HG02973 (cell line): ENCODE measurements around the gene SRPK2.
"Not testable (repeated sequence)": the region's sequence is repeated elsewhere in the genome, so short reads cannot be mapped to it uniquely, and the experiment has no call there.

Experiments used
- ATAC-seq: cut with Tn5 transposase; IDR thresholded peaks from one replicate; pipeline ENCODE4 v1.9.1; 2021; ENCODE audit warnings: moderate library complexity; ENCODE audit not compliant: unreplicated experiment

Gene SRPK2

DNA sequence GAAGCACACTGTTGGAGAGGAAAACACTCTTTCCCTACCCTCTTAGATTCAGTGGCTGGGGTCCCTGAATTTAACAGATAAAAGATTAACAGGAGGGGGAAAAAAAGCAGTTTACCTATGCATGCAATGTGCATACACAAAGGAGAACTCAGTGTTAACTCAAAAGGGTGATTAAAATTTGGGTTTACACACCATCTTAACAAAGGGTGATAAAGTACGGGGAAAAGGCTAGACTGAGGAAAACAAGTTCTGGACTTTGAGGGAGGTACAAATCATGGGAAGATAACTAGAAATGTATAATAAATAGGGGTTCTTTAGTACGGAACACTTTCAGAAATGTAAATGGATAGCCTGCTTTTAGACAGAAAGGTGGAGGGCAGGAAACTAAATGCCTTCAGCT is 83.1 kb downstream of the SRPK2 start:
- no peak for ATAC-seq

DNA sequence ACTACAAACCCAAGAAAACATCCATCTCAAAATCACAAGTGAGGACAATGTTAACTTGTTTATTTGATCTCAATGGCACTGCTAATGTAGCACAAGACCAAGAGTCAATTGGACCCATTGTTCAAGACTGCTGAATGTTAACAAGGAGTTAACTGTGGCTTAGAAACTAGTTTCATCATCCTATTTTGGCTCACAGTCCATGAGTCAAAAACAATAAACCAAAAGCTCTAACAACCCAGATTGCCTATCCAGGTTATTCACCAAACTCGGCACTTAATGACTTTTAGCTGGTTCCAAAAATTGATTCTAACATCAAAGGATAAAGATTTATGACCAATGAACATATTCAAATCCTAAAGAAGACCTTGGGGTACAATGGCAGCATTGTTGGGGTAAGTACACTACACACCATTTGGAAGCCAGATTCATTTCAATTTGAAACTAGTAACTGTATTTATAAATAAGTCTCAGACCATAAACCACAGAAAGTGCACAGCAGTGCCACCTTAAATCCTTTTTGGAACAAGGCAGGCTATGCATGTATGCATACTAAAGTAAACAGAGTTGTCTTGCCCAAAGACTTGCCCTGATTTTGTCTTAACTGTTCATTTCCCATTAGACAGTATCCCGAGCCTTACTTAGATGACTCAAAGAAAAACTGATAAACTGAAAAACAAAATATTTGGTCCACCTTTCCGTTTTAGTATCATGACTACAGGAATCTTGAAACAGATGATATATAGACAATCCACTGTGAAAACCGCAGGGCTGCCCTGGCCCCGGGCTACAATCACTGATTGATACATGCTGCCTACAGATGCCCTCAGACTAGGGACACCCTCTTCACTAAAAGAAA is 84.5 kb downstream of the SRPK2 start:
- peak; percentile 54 for ATAC-seq

DNA sequence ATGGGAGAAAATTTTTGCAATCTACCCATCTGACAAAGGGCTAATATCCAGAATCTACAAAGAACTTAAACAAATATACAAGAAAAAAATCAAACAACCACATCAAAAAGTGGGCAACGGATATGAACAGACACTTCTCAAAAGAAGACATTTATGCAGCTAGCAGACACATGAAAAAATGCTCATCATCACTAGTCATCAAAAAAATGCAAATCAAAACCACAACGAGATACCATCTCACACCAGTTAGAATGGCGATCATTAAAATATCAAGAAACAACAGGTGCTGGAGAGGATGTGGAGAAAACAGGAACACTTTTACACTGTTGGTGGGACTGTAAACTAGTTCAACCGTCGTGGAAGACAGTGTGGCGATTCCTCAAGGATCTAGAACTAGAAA is 88.1 kb downstream of the SRPK2 start:
- not testable (repeated sequence) for ATAC-seq

DNA sequence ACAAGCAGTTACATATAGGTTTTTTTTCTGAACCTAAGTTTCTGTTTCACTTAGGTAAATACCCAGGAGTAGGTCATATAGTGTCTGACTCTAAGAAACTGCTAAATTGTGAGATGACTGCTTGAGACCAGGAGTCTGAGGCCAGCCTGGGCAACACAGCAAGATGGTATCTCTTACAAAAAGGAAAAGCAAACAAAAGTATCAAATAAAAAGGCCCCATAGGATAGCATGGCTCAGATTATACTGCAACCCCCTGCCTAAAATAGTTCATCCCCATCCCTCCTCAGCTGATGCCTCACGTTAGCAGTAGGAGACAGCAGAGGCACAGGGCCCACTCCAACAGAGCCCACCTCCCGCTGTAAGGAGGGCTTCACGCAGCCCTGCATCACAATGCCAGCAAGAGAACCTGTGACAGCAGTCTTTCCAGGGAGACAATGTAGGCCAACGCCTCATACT is 90.3 kb downstream of the SRPK2 start:
- ATAC-seq, result peak; percentile 89

DNA sequence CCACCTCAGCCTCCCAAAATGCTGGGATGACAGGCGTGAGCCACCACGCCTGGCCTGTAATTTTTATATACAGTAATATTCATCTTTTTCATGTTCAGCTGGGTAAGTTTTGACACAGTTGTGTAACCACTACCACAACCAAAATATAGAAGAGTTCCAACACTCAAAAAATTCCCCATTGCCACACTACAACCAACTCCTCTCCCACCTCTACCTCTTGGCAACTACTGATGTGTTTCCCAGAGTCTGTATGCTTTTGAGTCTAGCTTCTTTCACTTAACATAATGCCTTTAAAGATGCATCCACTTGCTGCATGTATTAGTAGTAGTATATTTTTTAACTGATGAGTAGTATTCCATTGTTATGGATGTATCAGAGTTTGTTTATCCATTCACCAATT is 90.7 kb downstream of the SRPK2 start:
- ATAC-seq, result peak; percentile 32

DNA sequence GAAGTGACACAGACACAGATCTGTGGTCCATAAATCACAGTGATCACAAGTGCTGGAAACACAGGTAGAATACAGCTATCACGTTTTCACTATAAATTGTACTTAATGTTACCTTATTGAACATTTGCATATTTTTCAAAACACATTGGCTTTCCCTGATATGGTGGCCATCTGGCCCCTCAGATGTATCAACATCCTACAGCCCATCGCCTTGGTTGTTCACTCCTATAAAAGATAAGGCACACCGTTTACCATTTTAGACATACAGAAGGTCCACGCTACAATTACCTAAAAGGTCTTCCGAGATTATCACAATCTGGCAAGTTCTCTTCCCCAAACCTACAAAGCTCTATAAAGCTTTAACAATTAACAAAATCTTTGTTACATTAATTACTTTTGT is 91.4 kb downstream of the SRPK2 start:
- ATAC-seq, result no peak

DNA sequence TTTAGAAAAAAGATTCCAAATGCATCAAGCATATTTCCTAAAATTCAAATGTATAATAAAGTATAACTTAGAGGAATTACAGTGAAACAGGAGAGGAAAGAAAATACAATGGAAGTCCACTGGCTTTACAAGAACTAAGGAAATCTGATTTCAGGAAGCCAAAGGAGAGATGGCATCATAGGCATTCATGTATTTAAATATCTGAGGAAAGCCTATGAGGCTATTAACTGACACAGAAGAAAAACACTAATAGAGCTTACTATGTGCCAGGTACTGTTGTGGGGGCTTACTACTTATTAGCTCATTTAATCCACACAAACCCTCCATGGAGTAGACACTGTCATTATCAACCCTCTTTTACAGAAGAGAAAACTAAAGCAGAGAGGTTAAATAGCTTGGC is 92.2 kb downstream of the SRPK2 start:
- ATAC-seq, result no peak

DNA sequence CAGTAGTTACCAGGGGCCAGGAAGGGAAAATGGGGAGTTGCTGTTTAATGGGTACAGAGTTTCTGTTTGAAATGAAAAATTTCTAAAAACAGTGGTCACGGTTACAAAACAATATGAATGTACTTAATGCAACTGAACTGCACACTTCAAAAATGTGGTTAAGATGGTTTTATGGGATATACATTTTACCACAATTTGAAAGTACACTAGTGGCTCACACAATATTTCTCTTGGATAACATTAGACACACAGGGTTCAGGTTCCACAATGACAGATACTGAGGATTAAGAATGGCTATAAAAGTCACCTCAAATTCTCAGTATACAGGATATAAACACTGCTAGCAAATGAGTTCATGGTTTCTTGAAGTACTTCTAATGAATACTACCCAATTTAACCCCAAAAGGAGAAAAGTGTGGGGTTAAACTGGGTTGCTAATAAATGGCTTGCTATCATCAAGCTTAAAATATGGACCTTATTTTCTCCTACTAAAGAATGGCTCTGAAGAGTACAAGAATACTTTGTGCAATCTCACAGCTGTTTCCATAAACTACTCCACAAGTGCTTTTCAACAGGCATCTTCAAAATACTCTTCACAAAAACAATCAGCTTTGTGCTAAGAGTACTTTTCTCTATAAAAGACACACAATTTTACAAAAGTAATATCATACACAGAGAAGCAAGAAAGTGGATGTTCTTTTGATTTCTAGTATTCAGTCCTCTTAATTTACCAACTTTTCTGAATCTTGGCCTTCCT is 92.9 kb downstream of the SRPK2 start:
- ATAC-seq, result no peak

DNA sequence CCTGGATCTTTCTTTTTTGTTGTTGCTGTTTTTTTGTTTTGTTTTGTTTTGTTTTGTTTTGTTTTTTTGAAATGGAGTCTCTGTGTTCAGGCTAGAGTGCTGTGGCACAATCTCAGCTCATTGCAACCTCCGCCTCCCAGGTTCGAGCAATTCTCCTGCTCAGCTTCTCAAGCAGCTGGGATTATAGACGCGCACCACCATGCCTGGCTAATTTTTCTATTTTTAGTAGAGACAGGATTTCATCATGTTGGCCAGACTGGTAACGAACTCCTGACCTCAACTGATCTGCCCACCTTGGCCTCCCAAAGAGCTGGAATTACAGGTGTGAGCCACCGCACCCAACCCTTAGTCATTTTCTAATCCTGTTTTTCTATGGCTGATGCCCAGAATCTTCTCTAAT is 94.2 kb downstream of the SRPK2 start:
- not testable (repeated sequence) for ATAC-seq

DNA sequence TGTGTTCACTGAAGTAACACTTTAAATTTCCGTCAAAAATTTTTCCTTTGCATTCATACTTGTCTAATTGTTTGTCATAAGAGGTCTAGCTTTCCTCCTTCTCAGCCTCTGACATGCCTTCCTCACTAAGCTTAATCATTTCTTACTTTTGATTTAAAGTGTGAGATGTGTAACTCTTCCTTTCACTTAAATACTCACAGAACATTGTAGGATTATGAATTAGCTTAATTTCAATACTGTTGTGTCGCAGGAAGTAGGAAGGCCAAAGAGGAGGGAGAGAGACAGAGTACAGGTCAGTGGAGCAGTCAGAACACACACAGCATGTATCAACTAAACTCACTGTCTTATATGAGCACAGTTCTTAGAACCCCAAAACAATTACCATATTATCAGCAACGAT is 99.0 kb downstream of the SRPK2 start:
- no peak for ATAC-seq

DNA sequence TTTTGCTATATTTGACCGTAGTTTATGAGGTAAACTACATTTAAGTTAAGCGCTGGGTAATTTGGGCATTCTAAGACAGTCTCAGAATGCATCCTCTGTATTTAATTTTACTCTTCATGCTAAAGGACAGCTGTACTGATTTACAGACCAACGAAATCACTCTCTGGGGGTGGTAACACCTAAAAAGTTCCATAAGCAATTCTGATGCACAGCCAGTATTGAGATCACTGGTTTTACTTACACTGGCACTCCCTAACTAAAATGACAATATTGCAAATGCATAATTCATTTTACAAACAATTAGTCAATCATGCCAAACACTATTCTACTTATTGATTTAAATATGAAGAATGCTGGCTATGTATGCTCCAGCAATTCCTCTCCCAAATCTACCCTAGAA is 102.3 kb downstream of the SRPK2 start:
- no peak for ATAC-seq

DNA sequence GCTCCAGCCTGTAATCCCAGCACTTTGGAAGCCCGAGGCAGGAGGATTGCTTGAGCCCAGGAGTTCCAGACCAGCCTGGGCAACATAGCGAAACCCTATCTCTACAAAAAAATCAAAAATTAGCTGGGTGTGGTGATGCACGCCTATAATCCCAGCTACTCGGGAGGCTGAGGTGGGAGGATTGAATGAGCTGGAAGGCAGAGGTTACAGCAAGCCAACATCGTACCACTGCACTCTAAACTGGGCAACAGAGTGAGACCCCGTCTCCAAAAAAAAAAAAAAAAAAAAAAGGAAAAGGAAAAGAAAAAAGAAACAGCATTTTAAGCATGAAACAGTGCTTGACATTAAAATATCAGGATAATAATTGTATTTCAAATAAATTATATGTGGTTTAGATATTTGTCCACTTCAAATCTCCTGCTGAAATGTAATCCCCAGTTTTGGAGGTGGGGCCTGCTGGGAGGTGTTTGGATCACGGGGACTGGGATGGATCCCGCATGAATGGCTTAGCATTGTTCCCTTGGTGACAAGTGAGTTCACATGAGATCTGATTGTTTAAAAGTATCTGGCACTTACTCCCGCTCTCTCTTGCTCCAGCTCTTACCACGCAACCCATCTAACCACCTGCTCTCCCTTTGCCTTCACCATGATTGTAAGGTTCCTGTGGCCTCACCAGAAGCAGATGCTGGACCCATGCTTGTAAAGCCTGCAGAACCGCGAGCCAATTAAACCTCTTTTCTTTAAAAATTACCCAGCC is 103.4 kb downstream of the SRPK2 start:
- ATAC-seq, result no peak

DNA sequence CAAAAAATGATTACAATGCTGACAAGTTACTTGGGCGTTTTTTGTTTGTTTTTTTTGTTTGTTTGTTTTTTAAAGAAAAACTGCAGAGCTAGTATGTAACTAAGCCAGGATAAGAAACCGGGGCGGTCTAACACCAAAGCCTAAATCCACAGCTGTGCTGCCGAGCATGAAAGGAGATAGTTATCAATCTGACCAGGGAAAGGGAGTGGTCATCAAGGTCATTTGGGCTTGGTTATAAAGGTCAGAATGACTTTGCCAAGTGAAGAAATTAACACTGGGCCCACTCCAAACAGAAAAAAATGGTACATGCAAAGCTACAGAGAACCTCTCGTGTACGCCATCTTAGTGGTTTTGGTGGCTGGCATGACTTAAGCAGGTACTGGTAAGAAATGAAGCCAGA is 104.7 kb downstream of the SRPK2 start:
- ATAC-seq, result no peak

DNA sequence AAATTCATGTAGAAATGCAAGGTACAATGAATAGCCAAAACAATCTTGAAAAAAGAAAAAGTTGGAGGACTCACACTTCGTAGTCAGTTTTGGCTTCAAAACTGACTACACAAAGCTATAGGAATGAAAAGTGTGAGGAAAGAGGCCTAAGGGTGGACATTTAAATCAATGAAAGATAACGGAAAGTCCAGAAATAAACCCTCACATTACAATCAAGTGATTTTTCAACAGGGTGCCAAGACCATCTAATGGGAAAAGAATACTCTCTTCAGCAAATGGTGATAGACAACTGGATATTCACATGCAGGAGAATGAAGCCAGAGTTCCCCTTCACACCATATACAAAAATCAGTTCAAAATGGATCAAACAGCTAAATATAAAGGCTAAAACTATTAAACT is 106.8 kb downstream of the SRPK2 start:
- ATAC-seq, result no peak

DNA sequence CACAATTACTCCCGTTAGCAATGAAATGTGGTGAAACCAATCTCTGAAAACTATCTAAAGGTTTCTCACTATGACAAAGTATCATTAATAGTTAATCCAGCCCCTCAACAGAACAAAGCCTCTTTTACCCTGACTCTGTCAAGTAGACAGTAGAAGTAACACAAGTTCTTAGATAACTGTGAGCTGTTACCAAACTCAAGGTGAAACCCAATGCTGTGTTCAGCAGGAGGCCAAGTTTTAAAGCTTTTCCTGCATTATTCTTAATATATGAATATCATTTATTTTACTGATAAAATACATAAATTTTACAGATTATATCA is 109.1 kb downstream of the SRPK2 start:
- peak; percentile 93 for ATAC-seq

DNA sequence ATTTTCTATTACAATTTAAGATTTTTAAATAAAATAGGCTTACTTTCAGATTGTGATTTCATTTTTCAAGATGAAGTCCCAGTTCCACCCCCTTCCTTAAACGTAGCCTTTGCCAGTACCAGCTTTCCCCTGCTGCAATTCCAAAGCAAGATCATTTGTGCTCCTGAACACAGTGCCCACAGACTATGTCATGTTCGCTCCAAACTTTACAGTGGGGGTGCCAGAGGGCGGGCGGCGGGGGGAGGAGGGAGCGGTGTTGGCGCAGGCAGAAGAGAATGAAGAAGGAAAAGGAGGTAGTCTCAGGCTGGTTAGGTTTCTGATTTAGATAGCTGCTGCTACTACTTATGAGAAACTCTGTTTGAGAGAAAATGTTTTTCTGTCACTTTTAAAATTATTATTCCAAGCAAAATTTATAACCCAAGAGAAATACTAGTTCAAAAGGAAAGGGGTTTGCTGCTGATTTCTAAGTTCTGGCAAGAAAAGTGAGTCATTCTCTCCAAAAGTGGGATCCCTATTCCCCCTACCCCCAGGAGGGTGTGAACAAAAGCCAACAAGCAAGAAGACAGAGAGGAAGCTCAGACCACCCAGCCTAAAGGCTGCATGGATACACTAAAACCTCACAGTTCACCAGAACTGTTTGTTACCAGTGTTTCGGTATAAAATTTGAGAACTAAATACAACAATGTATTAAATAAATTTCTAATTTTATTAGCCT is 109.6 kb downstream of the SRPK2 start:
- ATAC-seq, result peak; percentile 45

DNA sequence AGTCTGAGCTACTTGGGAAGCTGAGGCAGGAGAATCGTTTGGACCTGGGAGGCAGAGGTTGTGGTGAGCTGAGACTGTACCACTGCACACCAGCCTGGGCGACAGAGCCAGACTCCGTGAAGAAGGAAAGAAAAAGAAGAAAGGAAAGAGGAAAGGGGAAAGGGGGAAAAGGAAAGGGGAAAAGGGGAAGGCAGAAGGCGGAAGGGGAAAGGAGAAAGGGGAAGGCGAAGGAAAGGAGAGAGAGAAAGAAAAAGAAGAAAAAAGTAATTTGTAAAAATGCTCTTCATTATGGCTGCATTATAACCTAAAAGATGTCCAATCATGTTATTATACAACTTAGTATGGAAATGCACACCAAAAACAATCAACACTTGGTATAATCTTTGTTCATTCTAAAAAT is 110.2 kb downstream of the SRPK2 start:
- no peak for ATAC-seq

DNA sequence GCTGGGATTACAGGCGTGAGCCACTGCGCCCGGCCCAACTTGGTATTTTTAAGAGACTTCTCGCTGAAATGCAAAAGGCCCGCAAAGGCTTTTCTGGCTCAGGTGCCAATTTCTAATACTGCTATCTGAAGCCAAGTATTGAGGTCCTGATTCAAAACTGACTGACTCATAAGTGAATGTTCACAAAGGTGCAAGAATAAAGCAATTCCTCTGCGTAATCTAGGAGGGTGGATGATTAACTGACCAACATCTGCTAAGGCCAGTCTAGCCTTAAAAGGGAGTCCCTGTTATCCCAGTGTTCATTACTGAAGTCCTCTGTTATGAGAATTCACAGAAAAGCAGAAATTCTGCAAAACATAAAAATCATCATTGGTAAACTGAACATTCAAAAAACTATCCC is 111.4 kb downstream of the SRPK2 start:
- no peak for ATAC-seq

DNA sequence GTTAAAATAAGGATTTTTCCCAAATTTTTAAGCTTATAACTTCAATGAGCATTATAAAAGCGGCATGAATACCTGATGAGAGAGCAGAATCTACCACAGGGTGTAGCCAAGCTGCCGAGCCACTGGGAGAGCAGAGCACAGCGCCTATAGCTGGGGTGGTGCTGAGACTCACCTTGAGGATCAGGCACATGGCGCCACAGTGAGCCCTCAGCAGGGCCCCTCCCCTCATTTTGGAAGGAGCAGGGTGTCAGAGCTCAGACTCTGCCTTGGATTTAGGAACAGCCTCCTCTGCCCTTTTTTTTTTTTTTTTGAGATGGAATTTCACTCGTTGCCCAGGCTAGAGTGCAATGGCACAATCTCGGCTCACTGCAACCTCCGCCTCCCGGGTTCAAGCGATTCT is 118.6 kb downstream of the SRPK2 start:
- ATAC-seq, result no peak

DNA sequence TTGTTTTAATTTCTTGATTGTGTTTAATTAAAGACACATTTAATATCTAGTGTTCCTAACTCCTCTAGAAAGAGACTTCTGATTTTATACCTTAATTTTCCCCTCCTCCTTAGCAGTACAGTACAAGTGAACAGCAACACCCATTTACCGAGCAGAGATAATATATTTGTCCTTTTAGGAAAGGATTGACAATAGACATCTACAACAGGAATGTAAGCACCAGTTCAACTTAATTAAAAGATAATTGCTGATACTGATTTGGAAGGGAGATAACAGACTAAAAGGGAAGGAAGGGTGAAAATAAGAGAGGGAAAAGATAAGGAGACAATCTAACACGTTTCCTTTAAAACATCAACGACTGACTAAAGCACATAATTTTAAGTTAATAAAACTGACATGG is 119.3 kb downstream of the SRPK2 start:
- ATAC-seq, result peak; percentile 10
